Neutrophil (primary cell): ENCODE measurements around the gene ALLC.

ENCODE experiments used
- H3K27ac ChIP-seq: fragments of 200-600 bp; sonication (generic); 2 replicates; pipeline ENCODE4 v1.5.1; 2016; ENCODE audit warnings: mild to moderate bottlenecking, moderate library complexity
- H3K27me3 ChIP-seq: fragments of 200-600 bp; sonication (generic); 2 replicates; pipeline ENCODE4 v1.6.0; 2016; ENCODE audit warnings: mild to moderate bottlenecking
- H3K36me3 ChIP-seq: fragments of 200-600 bp; sonication (generic); 2 replicates; pipeline ENCODE4 v1.5.1; 2017
- H3K4me1 ChIP-seq, 2 experiments: fragments of 200-600 bp in 1 of 2; sonication (generic) in 1 of 2; 1 replicate in 1 of 2; 2 replicates in 1 of 2; pipeline versions ENCODE4 v1.5.1 to v1.6.1; 2013 to 2016; ENCODE audit warnings: low read depth in 1 of 2, low read length in 1 of 2, mild to moderate bottlenecking in 1 of 2, moderate library complexity in 1 of 2; ENCODE audit not compliant: control insufficient read depth in 1 of 2, insufficient read depth in 1 of 2
- H3K4me3 ChIP-seq, 2 experiments: fragments of 200-600 bp in 1 of 2; sonication (generic) in 1 of 2; 1 replicate in 1 of 2; 2 replicates in 1 of 2; pipeline ENCODE4 v1.5.1; 2013 to 2016; ENCODE audit warnings: low read depth in 1 of 2, low read length in 1 of 2, mild to moderate bottlenecking in 1 of 2, moderate library complexity in 1 of 2
- H3K9me3 ChIP-seq: fragments of 200-600 bp; sonication (generic); 2 replicates; pipeline ENCODE4 v1.5.1; 2016
- CTCF ChIP-seq: fragments of 200-600 bp; sonication (generic); IDR thresholded peaks from 2 replicates; pipeline ENCODE4 v1.5.1; 2016; ENCODE audit warnings: antibody characterized with exemption

Gene ALLC

GRCh38 chr2:3745920-3746319 is 87.9 kb downstream of the ALLC start:
- no peaks in the 10 kb centered on the region for H3K36me3 ChIP-seq
- no peak overlapping the region for H3K27ac ChIP-seq
- TF ChIP-seq CTCF = no peak
- H3K4me3 ChIP-seq = no peak overlapping the region
- H3K27me3 ChIP-seq = no peaks in the 10 kb centered on the region
- H3K9me3 ChIP-seq = no peaks in the 10 kb centered on the region
- peaks cover 0 to 2% of the 10 kb centered on the region in 2 experiments for H3K4me1 ChIP-seq

- peaks cover 11 to 13% of the 10 kb centered on the region in 2 experiments for H3K4me1 ChIP-seq
- TF ChIP-seq CTCF = no peak
- H3K4me3 ChIP-seq = no peak overlapping the region
- H3K36me3 ChIP-seq = no peaks in the 10 kb centered on the region
- no peak overlapping the region for H3K27ac ChIP-seq
- no peaks in the 10 kb centered on the region for H3K9me3 ChIP-seq
- no peaks in the 10 kb centered on the region for H3K27me3 ChIP-seq
Observed at GRCh38 chr2:3747032-3747654, 89.1 kb downstream of the ALLC start.

- no peak for TF ChIP-seq CTCF
- no peaks in the 10 kb centered on the region for H3K9me3 ChIP-seq
- H3K36me3 ChIP-seq = no peaks in the 10 kb centered on the region
- H3K4me1 ChIP-seq = peaks cover 11 to 13% of the 10 kb centered on the region in 2 experiments
- no peak overlapping the region for H3K27ac ChIP-seq
- no peak overlapping the region for H3K4me3 ChIP-seq
- no peaks in the 10 kb centered on the region for H3K27me3 ChIP-seq
Observed at GRCh38 chr2:3747826-3748225, 89.8 kb downstream of the ALLC start.

GRCh38 chr2:3749201-3749600 is 91.2 kb downstream of the ALLC start:
- TF ChIP-seq CTCF = no peak
- H3K9me3 ChIP-seq = no peaks in the 10 kb centered on the region
- peaks cover 11 to 13% of the 10 kb centered on the region in 2 experiments for H3K4me1 ChIP-seq
- no peak overlapping the region for H3K27ac ChIP-seq
- H3K4me3 ChIP-seq = no peak overlapping the region
- H3K36me3 ChIP-seq = no peaks in the 10 kb centered on the region
- no peaks in the 10 kb centered on the region for H3K27me3 ChIP-seq

- Histone ChIP-seq H3K36me3 (no peaks in the 10 kb centered on the region), H3K4me1 (peaks cover 11 to 13% of the 10 kb centered on the region in 2 experiments), H3K4me3 (no peak overlapping the region), H3K9me3 (no peaks in the 10 kb centered on the region), H3K27me3 (no peaks in the 10 kb centered on the region), H3K27ac (no peak overlapping the region)
- no peak for TF ChIP-seq CTCF
Observed at GRCh38 chr2:3751251-3751650, 93.3 kb downstream of the ALLC start.

GRCh38 chr2:3751806-3752205 is 93.8 kb downstream of the ALLC start:
- Histone ChIP-seq H3K27ac (no peak overlapping the region), H3K4me3 (no peak overlapping the region), H3K4me1 (peaks cover 11 to 13% of the 10 kb centered on the region in 2 experiments), H3K9me3 (no peaks in the 10 kb centered on the region), H3K27me3 (no peaks in the 10 kb centered on the region), H3K36me3 (no peaks in the 10 kb centered on the region)
- TF ChIP-seq CTCF = no peak
